ENCODE measurements around the gene TMEM171. TPM values are rescaled to one million over a fixed set of nuclear protein-coding genes. Genes with fewer than 3 reads are reported as not detected.

TMEM171 gene
- total and polyA plus RNA-seq, 12 donors, result 0.13 to 0.69 (median 0.42) TPM; not detected in 7

- Histone ChIP-seq H3K4me3 (no peak overlapping the region), H3K9me3 (replicated peaks in 1 of 3) (peaks cover 0 to 6% (median 0%) of the 10 kb centered on the region in 3 donors), H3K36me3 (replicated peaks in 1 of 2) (no peaks in the 10 kb centered on the region), H3K27ac (no peak overlapping the region), H3K4me1 (replicated peaks in 1 of 2) (no peaks in the 10 kb centered on the region), H3K27me3 (no peaks in the 10 kb centered on the region)
- DNase-seq, result no peak
- WGBS, 4 donors, result 75 to 92% (median 88%) methylated on average over 1 of the region's 1 CpG
- TF ChIP-seq CTCF (IDR thresholded peaks at IDR 0.05), result no peak
- TF ChIP-seq POLR2A (IDR thresholded peaks at IDR 0.05), result no peak
- intact Hi-C loops (cut with DNase I), result no loop called here
Observed at GRCh38 chr5:73110190-73110589, 10.2 kb upstream of the TMEM171 start.

GRCh38 chr5:73111536-73111935 is 8.8 kb upstream of the TMEM171 start:
- no peak for DNase-seq
- Histone ChIP-seq H3K27me3 (no peaks in the 10 kb centered on the region), H3K9me3 (replicated peaks in 1 of 3) (peaks cover 0 to 6% (median 0%) of the 10 kb centered on the region in 3 donors), H3K4me3 (no peak overlapping the region), H3K36me3 (replicated peaks in 1 of 2) (no peaks in the 10 kb centered on the region), H3K4me1 (replicated peaks in 1 of 2) (no peaks in the 10 kb centered on the region), H3K27ac (no peak overlapping the region)
- WGBS, 4 donors, result 80 to 87% (median 82%) methylated on average over 1 of the region's 1 CpG
- TF ChIP-seq POLR2A (IDR thresholded peaks at IDR 0.05) (no peak), CTCF (IDR thresholded peaks at IDR 0.05) (no peak)
- intact Hi-C loops (cut with DNase I), result no loop called here

- no peak overlapping the region for H3K27ac ChIP-seq
- 53 to 80% (median 60%) methylated on average over 1 of the region's 1 CpG for WGBS, 4 donors
- TF ChIP-seq CTCF (IDR thresholded peaks at IDR 0.05) (no peak), POLR2A (IDR thresholded peaks at IDR 0.05) (no peak)
- H3K4me3 ChIP-seq, result no peak overlapping the region
- DNase-seq, result no peak
- no peaks in the 10 kb centered on the region for H3K36me3 ChIP-seq (replicated peaks in 1 of 2)
- intact Hi-C loops (cut with DNase I), result no loop called here
- H3K4me1 ChIP-seq (replicated peaks in 1 of 2), result no peaks in the 10 kb centered on the region
- peaks cover 0 to 6% (median 0%) of the 10 kb centered on the region in 3 donors for H3K9me3 ChIP-seq (replicated peaks in 1 of 3)
- H3K27me3 ChIP-seq, result no peaks in the 10 kb centered on the region
Observed at GRCh38 chr5:73112359-73112758, 8.0 kb upstream of the TMEM171 start.

- Histone ChIP-seq H3K27ac (no peak overlapping the region), H3K27me3 (no peaks in the 10 kb centered on the region), H3K4me1 (replicated peaks in 1 of 2) (no peaks in the 10 kb centered on the region), H3K9me3 (replicated peaks in 1 of 3) (peaks cover 0 to 6% (median 0%) of the 10 kb centered on the region in 3 donors), H3K4me3 (no peak overlapping the region), H3K36me3 (replicated peaks in 1 of 2) (no peaks in the 10 kb centered on the region)
- 56 to 66% (median 62%) methylated on average over 3 of the region's 3 CpGs for WGBS, 4 donors
- TF ChIP-seq CTCF (IDR thresholded peaks at IDR 0.05) (no peak), POLR2A (IDR thresholded peaks at IDR 0.05) (no peak)
- no peak for DNase-seq
- intact Hi-C loops (cut with DNase I), result no loop called here
Observed at GRCh38 chr5:73114044-73114688, 6.2 kb upstream of the TMEM171 start.
